ENCODE data around the gene FAM98A. TPM values are rescaled to one million over a fixed set of nuclear protein-coding genes. Genes with fewer than 3 reads are reported as not detected.

The FAM98A gene
- total and polyA plus RNA-seq, 2 of the 4 experiments (the other 2 are of a cell fraction) = 113 to 131 TPM

GRCh38 chr2:33586766-33587165 is 12.3 kb downstream of the FAM98A start:
- Histone ChIP-seq H3K36me3 (ENCODE audit: control insufficient read depth, insufficient read depth, low read length) (peaks cover 28% of the 10 kb centered on the region), H4K5ac (ENCODE audit: low read depth, low read length) (no peak overlapping the region), H2BK20ac (ENCODE audit: low read depth, low read length) (no peak overlapping the region), H4K20me1 (ENCODE audit: insufficient read depth, low read length) (peaks cover 4% of the 10 kb centered on the region; the same call in 1 of the 2 replicates), H2AK9ac (replicated peaks; ENCODE audit: low read depth, low read length, poor library complexity) (no peak overlapping the region), H3K56ac (ENCODE audit: extremely low read depth, insufficient read depth, low read length) (no peak overlapping the region), H3K4me2 (ENCODE audit: low read depth, low read length) (no peak overlapping the region), H2BK5ac (ENCODE audit: low read depth, low read length, poor library complexity, severe bottlenecking) (no peak overlapping the region), H3K9me3 (ENCODE audit: control insufficient read depth, insufficient read depth, low read length) (no peaks in the 10 kb centered on the region), H2AFZ (replicated peaks; ENCODE audit: low read length, poor library complexity) (no peak overlapping the region), H4K91ac (ENCODE audit: insufficient read depth, low read depth, low read length) (no peak overlapping the region), H3K9me1 (ENCODE audit: insufficient read depth, low read length) (peaks cover 2% of the 10 kb centered on the region; the same call in 1 of the 2 replicates), H3K14ac (replicated peaks; ENCODE audit: low read depth, low read length) (no peak overlapping the region), H3K23ac (ENCODE audit: low read depth, low read length) (no peak overlapping the region), H3K79me1 (ENCODE audit: low read depth in 1 of 2, low read length in 2 of 2) (peaks cover 18 to 24% of the 10 kb centered on the region in 2 experiments), H2AK5ac (ENCODE audit: low read depth, low read length) (no peak overlapping the region), H3K9ac (ENCODE audit: low read depth, low read length) (no peak overlapping the region), H2BK15ac (ENCODE audit: low read depth, low read length) (no peak overlapping the region), H3K4me3 (ENCODE audit: insufficient read depth, low read depth, low read length) (no peak overlapping the region), H2BK120ac (ENCODE audit: low read depth, low read length) (no peak overlapping the region), H3K27me3 (ENCODE audit: control insufficient read depth, insufficient read depth, low read length) (no peaks in the 10 kb centered on the region), H3K4me1 (ENCODE audit: control insufficient read depth, insufficient read depth, low read length) (peaks cover 4% of the 10 kb centered on the region; the same call in 1 of the 2 replicates), H3K4ac (ENCODE audit: low read depth, low read length) (no peak overlapping the region), H3K27ac (ENCODE audit: insufficient read depth, low read length) (no peak overlapping the region), H3K18ac (ENCODE audit: low read depth, low read length) (no peak overlapping the region), H4K8ac (ENCODE audit: low read depth in 2 of 2, low read length in 2 of 2) (no peak overlapping the region)
- ATAC-seq (ENCODE audit: low read depth) (no peak), DNase-seq (no peak)
- dilution Hi-C loops (cut with HindIII; ENCODE audit: low sequenced_read_pairs, unreplicated experiment) = no loop called here
- no peak for TF ChIP-seq CTCF (conservative IDR thresholded peaks at IDR 0.05; ENCODE audit: low read depth, low read length)
- CTCF ChIA-PET = interaction anchor here (1.3 kb wide), 1 partner anchor 145 kb away, joined by 3 read pairs; no protein-coding TSS in a partner anchor
- no TSS peak for BruUV-seq (replicated peaks)
- in situ Hi-C loops (cut with MboI; ENCODE audit: low sequenced_read_pairs) = no loop called here
- intact Hi-C loops (cut with micrococcal nuclease) = loop anchor here (5.0 to 10.0 kb wide), 4 partner anchors 452 to 622 kb away; no protein-coding TSS in a partner anchor
- POLR2A ChIA-PET (ENCODE audit: unreplicated experiment) = no interaction called here
- WGBS, 2 experiments (ENCODE audit: extremely low coverage in 2 of 2, insufficient read length in 1 of 2) = no CpG with 5 or more reads among the region's 2 CpGs

Measured in IMR-90 (cell line).